GM19395 (cell line): ENCODE data around the gene ERF.
"Not testable (repeated sequence)": the region's sequence is repeated elsewhere in the genome, so short reads cannot be mapped to it uniquely, and the experiment has no call there.

Experiments used
- ATAC-seq: cut with Tn5 transposase; IDR thresholded peaks from one replicate; pipeline ENCODE4 v1.9.1; 2021; ENCODE audit warnings: mild to moderate bottlenecking, moderate library complexity; ENCODE audit not compliant: unreplicated experiment

Gene ERF

DNA sequence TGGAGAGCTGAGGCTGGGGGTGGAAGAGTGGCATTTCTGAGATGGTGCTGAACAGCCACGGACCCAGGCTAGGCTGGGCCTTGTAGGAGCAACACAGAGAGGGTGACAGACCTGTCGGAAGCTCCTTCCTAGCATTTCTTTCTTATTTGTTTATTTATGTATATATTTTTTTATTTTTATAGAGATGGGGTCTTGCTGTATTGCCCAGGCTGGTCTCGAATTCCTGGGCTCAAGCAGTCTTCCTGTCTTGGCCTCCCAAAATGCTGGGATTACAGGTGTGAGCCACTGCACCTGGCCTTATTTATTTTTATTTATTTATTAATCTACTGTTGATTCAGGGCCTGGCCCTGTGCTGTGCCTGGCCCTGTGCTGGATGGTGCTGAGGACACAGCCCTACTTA, 20.6 kb upstream of the ERF start:
- no peak for ATAC-seq

DNA sequence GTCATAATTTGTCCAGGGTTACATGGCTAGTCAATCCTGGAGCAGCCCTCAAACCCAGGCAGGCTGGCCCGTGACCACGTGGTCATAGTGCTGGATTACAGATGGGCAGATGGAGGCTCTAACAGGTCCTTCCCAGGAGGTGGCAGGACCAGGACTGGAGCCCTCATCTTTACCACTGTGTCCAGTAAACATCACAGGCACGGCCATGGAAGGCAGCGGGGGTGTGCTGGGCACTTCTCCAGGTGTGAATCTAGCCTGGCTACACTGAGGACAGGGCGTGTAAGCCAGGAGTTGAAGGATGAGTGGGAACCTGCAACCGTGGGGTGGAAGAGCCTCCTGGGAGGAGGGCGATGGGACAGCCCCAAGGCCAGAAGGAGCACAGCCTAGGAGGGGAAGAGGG, 20.2 kb upstream of the ERF start:
- ATAC-seq, result no peak

DNA sequence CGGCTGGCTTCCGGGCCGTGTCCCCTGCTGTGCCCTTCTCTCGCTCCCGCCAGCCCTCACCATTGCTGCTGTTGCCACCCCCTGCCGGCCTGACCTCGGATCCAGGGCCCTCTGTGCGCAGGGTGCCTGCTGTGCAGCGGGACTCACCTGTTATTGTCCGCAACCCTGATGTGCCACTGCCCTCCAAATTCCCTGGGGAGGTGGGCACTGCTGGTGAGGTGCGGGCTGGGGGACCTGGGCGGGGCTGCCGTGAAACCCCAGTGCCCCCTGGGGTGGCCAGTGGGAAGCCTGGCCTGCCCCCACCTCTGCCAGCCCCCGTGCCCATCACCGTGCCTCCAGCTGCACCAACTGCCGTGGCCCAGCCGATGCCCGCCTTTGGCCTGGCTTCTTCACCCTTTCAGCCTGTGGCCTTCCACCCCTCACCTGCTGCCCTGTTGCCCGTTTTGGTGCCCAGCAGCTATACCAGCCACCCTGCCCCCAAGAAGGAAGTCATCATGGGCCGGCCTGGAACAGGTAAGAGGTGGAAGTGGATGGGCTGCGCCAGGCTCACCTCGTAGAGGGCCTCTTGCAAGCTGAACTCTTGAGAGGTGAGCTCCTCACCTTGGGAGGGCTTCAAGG, 19.2 kb upstream of the ERF start:
- no peak for ATAC-seq

DNA sequence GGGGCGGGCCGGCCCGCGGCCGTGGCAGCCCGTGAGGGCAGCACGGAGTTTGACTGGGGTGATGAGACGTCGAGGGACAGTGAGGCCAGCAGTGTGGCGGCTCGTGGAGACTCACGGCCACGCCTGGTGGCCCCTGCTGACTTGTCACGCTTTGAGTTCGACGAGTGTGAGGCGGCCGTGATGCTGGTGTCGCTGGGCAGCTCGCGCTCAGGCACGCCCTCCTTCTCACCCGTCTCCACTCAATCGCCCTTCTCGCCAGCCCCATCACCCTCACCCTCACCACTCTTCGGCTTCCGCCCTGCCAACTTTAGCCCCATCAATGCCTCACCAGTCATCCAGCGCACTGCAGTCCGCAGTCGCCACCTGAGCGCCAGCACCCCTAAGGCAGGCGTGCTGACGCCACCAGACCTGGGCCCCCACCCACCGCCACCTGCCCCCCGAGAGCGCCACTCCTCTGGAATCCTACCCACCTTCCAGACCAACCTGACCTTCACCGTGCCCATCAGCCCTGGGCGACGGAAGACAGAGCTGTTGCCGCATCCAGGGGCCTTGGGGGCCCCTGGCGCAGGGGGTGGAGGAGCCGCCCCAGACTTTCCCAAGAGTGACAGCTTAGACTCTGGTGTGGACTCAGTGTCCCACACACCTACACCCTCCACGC, 18.6 kb upstream of the ERF start:
- ATAC-seq, result no peak

DNA sequence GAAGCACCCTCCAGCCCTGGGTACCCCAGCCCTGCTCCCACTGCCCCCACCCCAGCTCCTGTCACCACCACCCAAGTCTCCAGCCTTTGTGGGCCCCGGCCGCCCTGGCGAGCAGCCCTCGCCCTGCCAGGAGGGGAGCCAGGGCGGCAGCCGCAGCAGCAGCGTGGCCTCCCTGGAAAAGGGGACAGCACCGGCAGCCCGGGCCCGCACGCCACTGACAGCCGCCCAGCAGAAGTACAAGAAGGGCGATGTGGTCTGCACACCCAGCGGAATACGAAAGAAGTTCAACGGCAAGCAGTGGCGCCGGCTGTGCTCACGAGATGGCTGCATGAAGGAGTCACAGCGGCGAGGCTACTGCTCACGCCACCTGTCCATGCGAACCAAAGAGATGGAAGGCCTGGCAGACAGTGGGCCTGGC, 18.1 kb upstream of the ERF start:
- ATAC-seq, result no peak

DNA sequence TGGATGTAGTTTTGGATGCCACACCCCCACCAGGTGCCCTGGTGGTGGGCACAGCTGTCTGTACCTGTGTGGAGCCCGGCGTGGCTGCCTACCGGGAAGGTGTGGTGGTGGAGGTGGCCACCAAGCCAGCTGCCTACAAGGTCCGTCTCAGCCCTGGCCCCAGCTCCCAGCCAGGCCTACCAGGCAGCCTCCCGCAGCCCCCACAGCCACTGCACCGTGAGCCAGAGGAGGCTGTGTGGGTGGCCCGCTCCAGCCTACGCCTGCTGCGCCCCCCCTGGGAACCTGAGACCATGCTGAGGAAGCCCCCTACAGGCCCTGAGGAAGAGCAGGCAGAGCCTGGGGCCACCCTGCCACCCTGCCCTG, 17.6 kb upstream of the ERF start:
- ATAC-seq, result no peak

DNA sequence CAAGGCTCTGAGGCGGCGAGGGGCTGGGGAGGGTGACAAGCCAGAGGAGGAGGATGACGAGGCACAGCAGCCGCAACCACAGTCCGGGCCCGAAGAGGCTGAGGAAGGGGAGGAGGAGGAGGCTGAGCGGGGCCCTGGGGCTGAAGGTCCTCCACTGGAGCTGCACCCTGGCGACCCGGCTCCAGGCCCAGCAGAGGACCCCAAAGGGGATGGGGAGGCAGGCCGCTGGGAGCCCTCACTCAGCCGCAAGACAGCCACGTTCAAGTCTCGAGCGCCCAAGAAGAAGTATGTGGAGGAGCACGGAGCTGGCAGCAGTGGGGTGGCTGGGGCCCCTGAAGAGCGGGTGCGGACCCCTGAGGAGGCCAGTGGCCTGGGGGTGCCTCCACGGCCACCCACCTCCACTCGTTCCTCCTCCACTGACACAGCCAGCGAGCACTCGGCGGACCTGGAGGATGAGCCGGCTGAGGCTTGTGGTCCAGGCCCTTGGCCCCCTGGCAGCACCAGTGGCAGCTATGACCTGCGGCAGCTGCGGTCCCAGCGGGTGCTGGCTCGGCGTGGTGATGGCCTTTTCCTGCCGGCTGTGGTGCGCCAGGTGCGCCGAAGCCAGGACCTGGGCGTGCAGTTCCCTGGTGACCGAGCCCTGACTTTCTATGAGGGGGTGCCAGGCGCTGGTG, 17.1 kb upstream of the ERF start:
- ATAC-seq, result no peak

DNA sequence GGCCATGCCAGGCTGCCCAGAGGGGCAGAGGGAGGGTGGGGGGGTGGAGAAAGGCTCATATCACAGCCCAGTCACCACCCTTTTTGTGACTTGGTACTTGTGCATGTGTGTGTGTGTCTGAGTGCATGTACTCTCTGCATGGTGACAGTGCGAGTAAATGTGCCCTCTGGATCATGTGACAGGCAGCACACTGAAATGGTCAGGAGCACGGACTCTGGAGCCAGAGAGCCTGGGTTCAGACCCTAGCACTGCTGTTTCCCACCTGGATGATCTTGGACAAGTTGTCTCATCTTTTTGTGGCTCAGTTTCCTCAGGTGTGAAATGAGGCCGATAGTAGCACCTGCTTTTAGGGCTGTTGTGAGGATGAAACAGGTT, 16.1 kb upstream of the ERF start:
- no peak for ATAC-seq

DNA sequence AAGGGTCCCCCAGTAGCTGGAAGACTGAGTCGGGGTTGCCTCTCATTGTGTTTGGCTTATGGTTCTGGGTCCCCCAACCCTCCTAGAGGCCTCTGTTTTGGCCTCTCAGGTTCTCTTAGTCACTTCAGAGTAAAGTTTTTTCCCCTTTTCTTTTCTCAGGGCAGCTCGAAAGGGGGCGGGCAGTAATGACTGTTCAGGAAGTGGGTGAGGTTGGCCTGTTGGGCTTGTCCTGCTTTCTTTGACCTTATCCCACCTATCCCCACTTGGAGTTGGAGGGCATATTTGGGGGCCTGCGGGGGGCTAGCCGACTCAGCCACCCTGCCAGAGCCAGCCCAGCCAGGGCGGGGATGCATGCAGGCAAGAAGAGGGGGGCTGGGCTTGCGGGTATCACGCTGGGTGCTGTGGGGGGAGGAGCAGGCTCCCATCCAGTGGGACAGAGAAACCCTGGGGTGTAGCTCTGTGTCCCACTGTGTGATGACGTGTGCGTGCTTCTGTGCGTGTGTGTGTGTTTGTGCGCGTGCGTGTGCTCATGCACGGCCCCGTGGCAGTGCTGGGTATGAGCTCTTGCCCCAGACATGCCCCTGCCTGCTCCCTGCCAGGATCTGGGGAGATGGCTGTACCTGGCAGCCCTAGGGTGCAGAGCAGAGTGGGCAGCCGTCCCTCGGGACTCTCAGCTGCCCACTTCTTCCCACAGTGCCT, 15.6 kb upstream of the ERF start:
- ATAC-seq, result no peak

DNA sequence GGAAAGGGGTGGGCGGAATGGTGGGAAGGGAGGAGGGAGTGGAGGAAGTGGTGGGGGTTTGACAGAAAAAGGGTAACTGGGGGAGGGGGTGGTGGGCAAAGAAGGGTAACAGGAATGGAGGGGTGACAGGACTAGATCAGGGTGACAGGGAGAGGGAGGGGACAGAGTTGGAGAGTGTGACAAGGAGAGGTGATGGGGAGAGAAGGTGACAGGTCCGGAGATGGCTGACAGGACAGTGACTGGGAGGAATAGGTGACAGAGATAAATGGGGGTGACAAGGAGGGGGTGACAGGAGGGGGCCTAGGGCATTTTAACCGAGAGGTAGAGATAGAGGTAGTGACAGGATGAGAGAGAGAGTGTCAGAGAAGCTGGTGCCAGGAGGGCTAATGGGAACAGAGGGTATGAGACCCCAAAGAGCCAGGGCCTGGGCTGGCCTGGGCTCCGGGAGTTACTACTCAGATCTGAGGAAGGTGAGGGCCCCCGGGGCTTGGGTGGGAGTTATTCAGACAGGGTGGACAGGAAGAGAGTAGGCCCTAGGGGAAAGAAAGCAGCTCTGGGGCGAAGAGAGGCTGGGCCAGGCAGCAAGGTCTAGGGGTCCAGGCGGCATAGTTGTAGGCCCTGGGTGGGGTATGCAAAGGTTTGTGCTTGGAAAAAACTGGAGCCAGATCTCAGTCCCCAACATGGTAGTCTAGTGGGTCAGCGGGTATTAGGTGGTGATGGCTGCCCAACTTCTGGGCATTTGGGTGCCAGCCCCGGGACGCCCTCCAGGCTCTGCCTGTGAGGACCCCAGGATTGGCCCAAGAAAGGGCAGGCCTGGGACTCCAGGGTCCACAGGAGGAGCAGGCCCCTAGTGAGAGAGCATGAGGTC, 14.8 kb upstream of the ERF start:
- no peak for ATAC-seq

DNA sequence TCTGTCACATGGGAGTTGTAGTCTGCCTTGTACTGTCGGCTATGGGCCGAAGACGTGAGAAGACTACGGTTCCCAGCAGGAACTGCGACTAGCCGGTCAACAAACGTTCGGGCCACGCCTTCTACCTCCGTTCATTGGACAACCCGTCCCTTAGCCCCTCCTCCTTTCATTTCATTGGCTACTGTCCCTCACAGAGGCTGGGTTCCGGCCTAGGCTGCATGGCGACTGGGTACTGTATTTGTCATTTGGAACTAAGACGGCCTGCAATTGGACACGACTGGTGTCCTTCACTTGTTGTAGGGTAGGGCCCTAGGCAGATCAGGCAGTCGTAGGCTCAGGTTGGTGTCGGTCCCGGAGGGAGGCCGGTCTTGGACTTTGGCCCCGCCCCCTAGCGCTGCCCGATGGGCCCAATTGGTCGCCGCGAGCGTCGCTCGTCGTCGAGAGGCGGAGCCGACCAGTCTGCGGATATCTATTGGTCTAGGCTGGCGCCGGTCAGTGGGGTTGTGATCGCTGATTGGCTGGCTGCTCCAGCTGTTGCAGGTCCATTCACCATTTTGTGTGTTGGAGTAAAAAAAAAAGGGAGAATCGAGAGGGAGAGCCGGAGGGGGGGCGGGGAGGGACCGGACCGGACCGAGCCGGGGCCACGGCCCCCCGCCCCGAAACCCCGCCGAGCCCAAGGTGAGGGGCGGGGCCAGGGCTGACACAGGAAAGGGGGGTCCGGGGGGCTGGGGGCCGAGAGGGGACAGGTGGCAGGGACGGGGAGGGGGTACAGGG, 14.0 kb upstream of the ERF start, which contains the start of gene CIC:
Gene CIC, plus strand, starts transcription at position 549 of the 774 bp plus-strand sequence. CDS start 2,532 bp downstream, outside the sequence.
- peak; percentile 80 for ATAC-seq

DNA sequence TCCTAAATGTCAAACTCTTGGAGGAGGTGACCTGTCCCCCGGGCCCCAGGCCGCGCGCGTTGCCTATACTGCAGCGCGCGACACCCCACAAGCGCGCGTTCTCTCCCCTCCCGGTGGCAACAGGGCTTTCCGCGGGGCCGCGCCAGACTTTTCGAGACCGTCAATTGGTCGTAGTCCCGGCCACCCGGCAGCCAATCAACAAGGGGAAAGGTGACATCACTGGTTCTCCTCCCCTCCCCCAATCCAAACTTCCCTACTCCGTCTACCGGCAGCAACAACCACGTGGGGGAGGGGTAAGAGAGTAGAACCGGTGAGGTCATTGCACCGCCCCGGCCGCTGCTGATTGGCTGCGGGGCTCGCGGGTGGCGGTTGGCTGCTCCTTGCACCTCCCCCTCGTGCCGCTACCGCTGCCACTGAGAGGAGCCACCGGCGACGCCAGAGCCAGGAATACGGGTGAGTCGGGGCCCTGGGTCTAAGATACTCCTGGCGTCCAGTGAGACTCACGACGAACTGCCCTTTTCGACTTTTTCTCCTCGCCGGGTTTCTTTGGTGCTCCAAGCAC, 13.3 kb upstream of the ERF start:
- ATAC-seq, result peak; percentile 65

DNA sequence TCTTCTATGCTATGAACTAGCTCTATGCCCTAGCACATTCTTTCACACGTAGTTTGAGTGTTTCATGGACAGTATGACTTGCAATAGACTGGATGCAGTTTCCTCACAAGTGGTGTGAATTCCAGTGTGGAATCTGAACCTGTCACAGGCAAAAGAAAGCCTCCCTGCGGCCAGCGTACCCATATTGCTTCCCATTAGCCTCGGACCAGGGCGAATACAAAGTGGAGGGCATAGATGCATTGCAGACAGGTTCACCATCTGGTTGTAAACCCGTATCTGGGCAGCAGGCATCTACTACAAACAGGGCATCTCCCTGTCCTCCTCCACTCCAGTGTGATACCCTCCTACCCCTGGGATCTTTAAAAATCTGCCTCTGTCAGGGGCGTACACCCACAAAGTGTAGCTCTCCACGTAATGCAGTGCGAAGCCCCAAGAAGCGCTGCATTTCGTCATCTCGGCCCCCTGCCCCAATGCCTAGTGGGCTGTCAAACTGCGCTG, 12.8 kb upstream of the ERF start:
- no peak for ATAC-seq

DNA sequence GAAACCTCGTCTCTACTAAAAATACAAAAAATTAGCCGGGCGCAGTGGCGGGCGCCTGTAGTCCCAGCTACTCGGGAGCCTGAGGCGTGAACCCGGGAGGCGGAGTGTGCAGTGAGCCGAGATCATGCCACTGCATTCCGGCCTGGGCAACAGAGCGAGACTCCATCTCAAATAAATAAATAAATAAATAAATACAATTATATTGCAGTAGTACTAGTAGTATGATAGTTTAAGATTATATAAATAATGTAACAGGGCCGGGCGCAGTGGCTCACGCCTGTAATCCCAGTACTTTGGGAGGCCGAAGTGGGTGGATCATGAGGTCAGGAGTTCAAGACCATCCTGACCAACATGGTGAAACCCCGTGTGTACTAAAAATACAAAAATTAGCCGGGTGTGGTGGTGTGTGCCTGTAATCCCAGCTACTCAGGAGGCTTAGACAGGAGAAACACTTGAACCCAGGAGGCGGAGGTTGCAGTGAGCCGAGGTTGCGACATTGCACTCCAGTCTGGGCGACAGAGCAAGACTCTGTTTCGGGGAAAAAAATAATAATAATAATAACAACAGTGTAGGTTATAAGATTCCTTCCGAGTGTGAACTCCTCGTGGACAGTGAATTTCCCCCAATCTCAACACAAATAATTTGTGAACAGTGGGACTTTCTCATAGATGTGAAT, 12.1 kb upstream of the ERF start:
- not testable (repeated sequence) for ATAC-seq

DNA sequence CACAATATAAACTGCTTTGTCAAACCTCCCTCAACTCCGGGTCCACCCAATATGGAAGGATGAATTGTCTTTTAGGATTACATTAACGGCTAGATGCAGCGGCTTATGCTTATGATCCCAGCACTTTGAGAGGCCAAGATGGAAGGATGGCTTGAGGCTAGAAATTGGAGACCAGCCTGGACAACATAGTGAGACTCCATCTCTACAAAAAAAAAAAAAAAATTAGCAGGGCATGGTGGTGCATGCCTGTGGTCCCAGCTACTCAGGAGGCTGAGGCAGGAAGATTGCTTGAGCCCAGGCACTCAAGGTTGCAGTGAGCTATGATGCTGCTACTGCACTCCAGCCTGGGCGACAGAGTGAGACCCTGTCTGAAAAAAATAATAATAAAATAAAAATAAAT, 11.2 kb upstream of the ERF start:
- not testable (repeated sequence) for ATAC-seq

DNA sequence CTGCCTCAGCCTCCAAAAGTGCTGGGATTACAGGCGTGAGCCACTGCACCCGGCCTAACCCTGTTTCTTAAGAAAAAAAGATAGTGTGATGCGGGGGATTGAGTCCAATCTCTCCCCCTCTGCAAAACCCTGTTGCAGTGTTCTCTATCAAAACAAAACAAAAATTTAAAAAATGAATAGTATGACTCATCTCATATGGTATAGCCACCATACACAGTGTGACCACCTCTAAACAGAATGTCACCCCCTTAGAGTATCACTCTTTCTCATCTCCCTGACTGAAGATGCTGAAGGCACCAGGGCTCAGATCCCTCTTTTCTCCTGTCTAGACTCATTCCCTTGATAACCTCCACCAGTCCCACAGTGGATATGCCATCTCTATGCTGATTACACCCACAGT, 6.8 kb upstream of the ERF start:
- ATAC-seq, result no peak

DNA sequence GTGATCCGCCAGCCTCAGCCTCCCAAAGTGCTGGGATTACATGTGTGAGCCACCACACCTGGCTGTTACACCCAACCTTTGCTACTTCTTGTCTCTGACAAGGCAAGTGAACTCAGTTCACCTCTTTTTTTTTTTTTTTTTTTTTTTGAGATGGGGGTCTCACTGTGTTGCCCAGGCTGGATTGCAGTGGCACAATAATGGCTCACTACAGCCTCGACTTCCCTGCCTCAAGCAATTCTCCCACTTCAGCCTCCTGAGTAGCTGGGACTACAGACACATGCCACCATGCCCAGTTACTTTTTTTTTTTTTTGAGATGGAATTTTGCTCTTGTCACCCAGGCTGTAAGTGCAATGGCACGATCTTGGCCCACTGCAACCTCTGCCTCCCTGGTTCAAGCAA, 2.9 kb upstream of the ERF start:
- ATAC-seq, result not testable (repeated sequence)

DNA sequence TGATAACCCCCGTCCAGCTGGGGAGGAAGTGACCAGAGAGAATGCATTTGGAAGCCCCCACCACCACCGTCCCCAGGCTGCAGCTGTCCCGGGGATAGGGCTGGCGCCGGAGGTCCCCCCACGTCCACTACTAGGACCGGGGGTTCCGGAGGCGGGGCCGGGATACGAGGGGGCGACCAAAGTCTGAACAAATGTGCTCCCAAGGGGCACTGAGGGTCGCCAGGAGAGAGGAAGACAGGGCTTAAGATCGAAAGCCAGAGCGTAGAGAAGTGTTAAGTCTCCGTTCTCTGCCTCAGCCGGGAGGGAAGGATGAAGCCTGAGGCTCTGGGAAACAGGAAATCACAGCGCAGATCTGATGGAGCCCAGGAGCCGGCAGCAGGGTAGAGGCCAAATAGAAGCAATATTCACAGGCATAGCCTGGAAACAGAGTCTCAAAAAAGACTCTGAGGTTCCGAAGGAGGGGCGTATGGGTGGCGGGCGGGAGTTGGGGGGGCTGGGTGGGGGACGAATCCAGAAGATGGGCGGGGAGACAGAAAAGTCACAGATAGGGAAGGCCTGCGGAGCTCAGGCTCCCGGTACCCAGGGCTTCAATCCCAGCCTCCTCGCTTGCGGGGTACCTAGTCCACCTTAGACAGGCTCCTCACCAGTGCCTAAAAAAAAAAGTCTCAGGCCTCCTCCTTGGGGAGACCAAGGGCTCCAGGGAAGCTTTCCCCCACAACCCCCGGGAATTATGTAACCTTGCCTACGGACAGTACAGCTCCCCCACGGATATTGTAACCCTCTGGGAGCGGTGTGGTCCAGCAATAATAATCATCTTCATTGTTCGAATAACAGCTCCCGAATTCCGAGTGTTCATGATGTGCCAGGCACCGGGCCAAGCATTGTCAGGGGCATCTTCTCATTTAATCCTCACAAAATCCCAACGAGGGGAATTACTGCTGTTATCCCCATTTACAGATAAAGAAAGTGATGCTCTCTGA, 1.1 kb upstream of the ERF start:
- ATAC-seq, result no peak
